Kidney capillary endothelial cell (primary cell): ENCODE results near the gene MRC1.

Experiments used
- DNase-seq: peaks from one replicate; pipeline ENCODE4 v3.0.0-alpha.2; 2018; ENCODE audit warnings: low spot score

The MRC1 gene

DNA sequence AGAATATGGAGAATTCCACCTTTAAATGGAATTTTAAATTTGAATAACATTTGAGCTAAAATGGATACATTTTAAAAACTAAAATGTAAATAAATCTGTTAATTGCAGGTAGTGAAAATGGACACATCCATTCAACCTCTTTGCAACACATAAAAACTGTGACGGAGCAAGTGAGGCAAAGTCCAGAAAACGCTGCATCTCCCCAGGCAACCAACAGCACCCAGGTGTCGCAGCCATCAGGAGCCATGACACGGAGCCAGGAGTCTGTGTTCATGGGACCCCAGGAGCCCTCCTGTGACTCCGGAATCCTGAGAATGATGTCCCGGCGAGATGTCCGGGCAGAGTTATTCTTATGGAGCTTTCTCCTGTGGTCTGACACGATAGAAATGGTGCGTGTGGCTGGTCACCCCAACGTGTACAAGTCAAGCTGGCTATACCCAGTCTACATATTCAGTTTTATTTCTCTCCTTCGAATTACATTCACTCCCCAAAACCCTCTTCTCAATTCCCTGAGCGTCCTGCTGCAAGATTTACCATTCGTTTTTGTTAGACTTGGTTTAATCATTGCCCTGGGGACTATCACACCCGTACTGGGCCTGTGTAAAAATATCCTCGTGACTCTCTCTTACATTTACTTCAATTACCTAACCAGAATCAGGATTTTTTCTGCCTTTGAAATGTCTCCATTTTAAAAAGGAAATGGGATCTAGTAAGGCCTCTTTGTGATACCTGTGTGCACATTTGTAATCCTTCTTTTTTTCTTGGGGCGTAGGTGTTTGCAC, 13.1 kb upstream of the MRC1 start:
- no peak for DNase-seq

DNA sequence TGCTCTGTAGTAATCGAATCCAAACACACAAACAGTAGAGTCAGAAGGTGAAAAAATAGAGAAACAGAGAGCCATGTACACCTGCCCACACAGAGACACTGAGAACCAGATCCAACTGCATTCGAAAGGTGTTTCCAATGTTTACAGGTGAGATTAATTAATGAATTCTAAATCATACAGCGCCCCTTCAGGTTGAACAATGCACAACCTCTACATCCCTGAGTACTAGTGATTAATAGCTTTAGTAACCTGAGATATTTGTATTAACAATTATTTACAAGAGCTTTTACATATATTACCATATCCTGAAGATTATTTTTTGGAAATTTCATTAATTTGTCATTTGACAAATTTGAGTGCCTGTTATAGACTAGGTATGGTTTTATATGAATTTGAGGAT, 7.6 kb upstream of the MRC1 start:
- no peak for DNase-seq

DNA sequence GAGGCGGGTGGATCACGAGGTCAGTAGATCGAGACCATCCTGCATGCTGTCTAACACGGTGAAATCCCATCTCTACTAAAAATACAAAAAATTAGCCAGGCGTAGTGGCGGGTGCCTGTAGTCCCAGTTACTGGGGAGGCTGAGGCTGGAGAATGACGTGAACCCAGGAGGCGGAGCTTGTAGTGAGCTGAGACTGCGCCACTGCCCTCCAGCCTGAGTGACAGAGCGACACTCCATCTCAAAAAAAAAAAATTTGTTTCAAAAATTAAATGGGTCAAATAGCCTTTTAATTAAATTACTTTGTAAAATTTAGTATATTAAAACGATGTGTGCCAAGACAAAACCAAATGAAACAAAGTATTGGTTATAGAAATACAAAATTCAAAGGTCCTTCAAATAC, 6.8 kb upstream of the MRC1 start:
- DNase-seq: no peak

DNA sequence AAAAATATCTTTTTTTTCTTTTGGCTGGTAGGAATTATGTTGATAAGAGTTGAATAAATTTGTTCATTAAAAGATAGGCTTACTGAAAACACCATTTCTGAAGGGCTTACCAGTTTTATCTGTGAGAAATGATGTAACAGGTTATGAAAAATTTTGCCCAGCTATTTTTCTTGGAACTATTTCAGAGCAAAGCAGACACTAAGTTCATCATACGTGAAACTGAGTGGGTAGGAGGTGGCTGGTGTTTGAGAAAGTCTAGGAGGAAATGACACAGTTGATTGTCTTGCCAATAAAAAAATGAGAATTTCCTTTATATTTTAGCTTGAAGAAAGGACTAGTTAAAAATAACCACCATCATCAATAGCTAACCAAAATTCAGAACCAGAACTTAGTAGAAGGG, 6.2 kb upstream of the MRC1 start:
- DNase-seq: peak; percentile 63

DNA sequence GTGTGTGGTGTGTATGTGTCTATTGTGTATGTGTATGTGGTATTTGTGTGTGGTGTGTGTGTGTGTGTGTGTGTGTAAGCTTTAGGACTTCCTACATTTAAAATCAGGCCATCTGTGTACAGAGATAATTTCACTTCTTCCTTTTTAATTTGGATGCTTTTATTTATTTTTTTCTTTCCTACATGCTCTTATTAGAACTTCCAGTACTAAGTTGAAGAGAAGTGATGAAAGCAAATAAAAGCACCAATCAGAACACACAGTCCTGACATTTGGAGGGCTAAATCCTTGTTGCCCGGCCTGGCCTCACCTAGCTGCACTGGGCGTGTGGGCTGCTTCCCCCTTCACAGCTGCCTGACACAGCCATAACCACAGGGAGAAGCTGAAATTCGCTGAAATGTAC, 3.8 kb upstream of the MRC1 start:
- DNase-seq: no peak

DNA sequence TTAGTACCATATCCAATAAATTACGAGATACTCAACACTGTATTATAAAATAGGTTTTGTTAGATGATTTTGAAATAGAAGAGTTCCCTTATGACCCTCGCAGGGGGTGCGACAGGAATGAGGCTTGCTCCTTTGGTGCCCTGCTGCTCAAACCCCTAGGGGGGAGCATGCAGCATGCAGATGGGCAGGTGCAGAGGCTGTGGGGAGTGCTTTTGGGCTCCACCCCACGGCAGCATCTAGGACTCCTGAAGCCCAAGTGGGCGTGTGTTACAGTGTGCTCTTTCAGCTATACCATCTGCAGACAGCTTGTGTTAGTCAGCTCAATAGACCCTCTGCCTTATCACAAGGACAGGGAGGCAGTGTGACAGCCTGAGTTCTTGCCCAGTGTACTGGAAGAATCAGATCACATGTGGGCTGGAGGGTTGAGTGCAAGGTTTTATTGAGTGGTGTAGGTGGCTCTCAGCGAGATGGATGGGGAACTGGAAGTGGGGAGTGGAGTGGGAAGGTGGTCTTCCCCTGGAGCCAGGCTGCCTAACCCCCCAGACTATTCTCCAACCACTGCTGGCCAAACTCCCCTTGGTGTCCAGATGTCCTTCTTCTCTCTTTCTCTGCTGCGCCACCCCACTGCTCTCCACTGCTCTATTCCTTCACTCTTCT, 3.1 kb upstream of the MRC1 start:
- DNase-seq: no peak

DNA sequence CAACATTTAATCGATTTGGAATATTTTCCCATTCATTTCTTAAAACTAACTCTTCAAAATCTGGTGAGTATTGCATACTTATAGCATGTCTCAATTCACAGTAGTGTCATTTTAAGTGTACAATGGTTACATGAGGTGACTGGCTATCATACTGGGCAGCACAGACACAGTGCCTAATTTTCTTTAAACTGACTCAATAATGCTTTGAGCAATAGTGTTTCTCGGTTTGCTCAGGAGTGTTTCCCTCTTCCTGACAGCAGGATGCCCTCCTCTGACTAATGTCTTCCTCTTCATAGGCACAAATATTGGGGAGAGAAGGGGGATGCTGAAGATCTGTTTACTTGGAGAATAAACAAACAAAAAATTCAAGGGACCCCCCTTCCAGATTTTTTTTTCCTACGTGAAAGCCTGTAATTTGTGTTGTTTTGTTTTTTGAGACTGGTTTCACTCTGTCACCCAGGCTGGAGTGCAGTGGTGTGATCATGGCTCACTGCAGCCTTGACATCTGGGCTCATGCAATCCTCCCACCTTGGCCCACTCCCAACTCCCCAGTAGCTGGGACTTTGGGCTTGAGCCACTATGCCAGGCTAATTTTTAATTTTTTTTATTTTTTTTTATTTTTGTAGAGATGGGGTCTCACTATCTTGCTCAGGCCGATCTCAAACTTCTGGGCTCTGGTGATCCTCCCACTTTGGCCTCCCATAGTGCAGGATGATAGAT, 2.2 kb downstream of the MRC1 start:
- DNase-seq: peak; percentile 46

DNA sequence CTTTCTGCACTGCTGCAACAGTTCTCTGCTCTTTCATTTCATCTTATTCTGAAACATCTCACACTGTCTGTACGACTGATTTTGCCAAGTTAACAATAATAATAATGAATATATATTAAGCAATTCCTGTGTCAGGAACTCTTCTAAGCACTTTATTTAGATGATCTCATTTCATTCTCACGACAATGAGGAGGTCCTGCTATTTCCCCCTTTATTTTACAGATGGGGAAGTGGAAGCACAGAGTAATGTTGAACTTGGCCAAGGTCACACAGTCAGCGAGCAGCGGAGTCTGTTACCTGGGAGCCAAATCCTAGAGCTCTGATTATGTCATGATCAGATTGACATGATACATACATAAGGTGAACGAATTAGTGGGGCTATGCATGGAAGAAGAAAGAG, 5.8 kb downstream of the MRC1 start:
- DNase-seq: no peak

DNA sequence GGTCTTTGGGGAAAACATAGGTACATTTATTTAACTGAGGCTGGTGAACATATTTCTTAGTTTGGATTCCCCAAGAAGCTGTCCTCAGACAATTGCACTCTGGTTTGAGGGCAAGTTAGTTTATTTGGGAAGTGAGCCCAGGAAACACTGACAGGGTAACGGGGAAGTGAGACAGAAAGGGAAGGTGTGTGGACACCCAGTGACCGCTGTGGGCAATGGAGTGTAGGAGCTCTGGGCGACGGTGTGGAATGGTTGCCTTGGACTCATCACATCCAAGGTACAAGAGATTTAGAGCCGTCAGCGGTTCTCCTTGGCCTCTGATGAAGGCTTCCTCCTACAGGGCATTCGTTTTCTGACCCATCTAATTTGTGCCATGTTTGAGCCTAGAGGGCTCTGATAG, 7.1 kb downstream of the MRC1 start:
- no peak for DNase-seq

DNA sequence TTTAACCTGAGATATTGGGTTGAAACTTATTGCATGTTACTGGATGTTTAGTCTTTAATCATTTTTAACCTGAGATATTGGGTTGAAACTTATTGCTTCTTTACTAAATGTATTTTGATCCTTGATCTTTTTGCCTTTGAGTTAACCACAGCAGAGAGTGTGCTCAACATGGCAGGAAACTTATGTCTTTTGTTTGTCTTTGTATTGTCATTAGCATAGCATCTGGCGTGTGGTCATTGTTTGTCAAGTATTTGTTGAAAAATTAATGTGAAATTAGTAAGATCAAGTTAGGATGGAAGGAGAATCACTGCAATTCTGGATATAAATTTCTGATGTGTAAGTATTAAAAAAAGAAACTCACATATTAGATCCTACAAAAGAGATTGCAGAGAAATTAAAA, 8.2 kb downstream of the MRC1 start:
- no peak for DNase-seq

DNA sequence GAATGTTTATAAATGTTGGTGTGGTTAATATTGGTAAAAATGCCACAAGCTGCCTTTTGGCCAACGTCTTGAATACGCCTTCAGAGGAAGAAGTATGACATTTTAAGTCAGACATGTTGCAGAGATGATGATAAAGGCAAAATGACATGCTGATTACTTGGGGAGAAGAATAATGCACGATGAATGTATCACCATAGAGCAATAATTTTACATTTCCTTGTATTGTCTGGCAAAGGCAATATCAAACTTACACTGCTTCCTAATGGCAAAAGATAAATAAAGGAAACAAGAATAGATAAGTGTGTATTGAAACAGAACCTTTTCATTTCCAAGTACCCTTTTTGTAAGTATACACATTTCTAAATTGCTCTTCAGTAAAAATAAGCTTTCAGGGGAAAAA, 8.6 kb downstream of the MRC1 start:
- no peak for DNase-seq

DNA sequence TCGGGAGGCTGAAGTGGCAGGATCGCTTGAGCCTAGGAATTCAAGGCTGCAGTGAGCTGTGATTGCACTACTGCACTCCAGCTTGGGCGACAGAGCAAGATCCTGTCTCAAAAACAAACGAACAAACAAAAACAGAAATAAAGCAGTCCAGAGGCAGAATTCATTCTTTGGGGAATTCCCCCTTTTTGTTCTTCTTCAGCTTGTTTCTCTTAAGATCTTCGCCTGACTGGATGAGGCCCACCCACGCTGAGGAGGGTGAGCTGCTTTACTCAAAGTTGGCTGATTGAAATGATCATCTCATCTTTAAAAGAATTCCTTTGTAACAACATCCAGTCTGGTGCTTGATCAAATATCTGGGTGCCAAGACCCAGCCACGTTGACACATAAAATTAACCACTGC, 10.7 kb downstream of the MRC1 start:
- no peak for DNase-seq

DNA sequence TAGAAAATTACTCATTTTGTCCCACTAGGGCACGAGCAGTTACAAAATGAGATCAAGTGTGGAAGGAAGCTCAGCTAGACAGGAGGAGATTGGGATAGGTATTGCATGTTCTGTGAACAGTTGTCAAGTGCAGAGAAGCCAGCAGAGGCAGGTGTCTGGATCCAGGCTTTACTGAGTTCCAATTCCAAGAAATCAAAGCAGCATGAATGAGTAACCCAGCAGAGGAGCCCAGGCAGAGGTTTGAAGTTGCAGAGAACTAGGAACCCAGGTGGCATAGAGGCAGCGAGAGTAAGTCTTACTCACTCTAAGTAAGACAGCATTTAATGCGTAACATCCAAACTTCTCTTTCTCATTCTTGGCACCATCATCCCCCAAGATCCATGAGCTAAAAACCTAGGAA, 11.8 kb downstream of the MRC1 start:
- DNase-seq: no peak

DNA sequence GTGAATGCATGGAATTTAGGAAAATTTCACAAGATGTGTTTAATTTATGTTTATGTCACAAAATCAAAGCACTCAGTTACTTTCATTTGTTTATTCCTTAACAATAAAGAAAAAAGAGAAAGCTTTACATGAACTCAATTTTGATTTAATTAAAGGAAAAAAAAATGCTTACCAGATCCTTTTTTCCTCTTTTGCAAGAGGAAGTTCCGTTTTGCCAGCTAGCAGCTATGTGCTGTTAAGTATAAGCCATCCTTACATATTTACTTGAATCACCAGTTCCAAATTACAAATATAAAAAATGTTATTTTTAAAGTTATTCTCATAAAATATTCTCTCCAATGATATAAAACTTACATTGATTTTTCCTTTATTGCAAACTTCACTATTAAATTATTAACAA, 12.7 kb downstream of the MRC1 start:
- DNase-seq: no peak

DNA sequence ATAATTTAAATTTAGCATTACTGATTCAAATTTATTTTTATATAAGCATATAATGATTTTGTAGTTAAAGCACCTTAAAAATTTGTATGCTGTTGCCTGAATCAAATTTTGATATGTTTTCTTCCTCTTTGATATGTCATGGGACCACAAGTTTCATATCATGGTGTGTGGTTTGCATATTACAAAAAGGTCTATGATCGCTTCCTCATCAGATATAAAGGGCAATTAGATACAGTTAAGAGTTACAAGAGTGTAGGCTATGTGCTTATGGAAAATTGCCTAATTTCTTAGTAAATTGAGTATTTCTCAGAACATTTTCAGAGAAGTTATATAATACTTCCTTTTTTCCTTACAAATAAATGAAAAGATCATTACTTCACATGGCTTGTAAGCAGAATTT, 22.2 kb downstream of the MRC1 start:
- no peak for DNase-seq

DNA sequence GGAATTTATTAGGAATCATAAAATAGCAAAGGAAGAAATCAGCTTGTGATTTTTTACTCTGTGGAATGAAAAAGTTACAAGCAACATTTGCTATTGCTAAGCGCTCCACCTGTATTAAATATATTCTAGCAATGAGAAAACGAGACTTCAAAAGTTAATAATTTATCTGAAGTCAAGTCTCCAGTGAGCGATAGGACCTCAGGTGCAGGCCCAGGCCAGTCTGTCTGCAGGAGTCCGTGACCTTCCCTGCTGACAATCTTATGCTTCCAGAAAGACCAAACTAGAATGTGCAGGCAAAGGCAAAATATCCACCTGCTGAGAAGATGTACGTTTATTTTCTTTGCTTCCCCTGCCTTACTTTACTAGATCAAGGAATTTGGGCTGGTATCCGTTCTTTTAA, 22.7 kb downstream of the MRC1 start:
- no peak for DNase-seq

DNA sequence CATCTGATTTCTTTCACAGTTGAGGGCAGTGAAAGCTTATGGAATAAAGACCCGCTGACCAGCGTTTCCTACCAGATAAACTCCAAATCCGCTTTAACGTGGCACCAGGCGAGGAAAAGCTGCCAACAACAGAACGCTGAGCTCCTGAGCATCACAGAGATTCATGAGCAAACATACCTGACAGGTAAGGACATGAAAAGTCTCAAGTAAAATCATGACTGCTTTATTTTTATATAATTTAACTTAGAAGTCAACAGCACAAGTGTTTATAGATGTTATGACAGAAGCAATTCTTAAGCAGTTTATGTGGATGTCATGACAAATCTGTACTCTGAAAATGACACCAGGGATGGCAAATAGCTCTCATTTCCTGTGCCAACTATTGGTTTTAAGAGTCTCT, 24.5 kb downstream of the MRC1 start:
- DNase-seq: no peak

DNA sequence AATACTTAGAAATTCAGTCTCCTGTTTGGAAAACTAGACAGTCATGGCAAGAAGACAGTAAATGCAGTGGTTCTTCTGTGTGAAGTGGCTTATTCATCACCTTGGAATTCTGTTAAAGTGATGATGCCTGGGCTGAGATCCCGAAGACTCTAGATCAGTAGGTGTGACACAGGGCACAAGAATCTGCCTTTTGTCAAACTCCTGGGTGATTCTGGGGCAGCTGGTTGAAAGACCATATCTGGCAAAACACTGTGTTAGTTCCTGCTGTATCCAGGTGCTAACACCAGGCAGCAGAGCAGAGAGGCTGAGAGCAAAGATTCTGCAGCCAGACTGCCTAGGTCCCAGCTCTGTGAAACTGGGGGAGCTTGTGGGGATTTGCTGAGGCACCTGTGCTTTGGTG, 26.5 kb downstream of the MRC1 start:
- peak; percentile 85 for DNase-seq

DNA sequence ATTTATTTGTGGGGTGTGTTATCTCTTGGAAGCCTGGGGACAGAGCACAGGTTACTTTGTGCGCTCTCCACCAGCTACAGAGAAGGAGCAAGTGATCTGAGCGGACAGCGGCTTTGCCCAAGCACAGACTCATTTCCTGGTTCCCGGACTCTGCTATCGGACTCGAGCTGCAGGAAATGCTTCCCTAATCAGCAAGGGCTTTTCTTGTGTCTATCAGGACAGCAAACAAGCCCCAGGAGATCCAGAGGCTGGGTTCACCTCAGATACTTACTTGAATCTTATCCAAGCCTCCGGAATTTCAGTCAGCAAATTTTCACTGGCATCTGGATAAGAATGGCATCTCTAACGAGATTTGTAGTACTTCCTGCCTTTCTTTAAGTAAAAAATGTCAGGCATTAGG, 27.8 kb downstream of the MRC1 start:
- DNase-seq: peak; percentile 64

DNA sequence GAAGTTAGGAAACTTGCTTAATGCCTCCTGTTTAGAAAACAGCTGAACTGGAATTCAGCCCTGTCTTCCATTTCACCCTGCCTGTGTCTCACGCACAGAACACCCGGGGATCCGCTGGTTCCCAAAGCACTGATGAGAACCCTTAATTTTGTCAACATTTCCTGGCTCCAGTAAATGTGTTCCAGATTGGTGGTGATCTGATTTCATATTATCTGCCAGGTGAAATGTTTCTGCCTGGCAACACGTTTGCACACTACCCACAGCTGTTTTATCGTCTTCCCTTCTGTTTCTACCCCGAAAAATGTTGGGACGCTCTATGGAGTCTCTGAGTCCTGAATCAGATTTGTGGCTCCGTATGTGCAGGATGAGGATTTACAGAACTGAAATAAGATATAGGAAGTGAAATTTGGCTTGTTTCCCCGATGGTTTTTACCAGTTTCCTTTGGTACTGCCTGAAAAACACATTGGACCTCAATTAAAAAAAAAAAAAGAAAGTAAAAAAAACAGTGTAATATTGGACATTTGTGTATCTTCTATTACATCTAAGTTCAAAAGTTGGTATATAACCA, 29.0 kb downstream of the MRC1 start:
- no peak for DNase-seq

DNA sequence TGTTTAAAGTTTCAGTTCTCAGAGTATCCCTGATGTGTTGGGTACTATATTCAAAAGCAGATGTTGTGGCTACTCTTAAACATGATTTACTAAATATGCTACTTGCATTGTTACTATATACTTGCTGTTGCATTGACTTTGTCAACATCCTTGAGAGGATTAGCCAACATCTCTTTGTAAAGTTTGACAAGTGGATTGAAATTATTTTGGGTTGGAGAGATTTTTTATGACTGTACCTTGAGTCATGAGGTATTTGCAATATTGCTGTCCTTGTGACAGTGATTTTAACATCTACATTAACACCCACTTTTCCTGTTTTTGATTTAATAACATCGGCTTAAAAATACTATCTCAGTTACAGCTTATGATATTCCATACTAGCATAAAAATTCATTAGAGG, 31.9 kb downstream of the MRC1 start:
- peak; percentile 16 for DNase-seq

DNA sequence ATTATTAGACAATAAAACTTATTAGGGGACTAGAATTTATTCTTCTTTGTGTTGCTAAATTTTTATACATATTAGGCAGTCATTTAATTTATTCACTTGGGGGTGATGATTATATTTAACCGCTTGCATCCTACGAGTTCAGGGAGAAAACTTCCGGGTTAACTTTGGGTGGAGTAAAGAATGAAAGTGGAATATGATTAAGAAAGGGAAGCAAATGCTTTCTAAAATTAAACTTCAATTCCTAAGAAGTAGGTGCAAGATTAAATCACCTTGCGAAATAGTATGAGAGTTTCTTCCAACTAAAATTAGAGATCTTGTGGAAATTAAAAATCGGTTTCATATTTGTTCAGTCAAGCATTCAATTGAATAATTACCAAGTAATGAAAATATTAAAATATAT, 33.5 kb downstream of the MRC1 start:
- no peak for DNase-seq
